Activated CD4-positive, alpha-beta T cell treated with anti-CD3 and anti-CD28 coated beads, Interleukin-2, amount 50 U/mL, for 4 hours (primary cell): ENCODE data around the gene OR10G8.

Experiments
- DNase-seq, 2 experiments: peaks; one replicate each; pipeline ENCODE4 v3.0.0-alpha.2; 2020

The OR10G8 gene

GRCh38 chr11:124078591-124078990, 52.0 kb downstream of the OR10G8 start:
- DNase-seq, result no peak

- DNase-seq, result no peak
These were observed 53.2 kb downstream of the OR10G8 start for GRCh38 chr11:124079631-124080326.
